Activated CD8-positive, alpha-beta T cell treated with anti-CD3 and anti-CD28 coated beads, Interleukin-2, amount 10 ng/mL, durations not matched to agents 7 days and 5 days (primary cell): ENCODE measurements around the gene TWF2. TPM values are rescaled to one million over a fixed set of nuclear protein-coding genes. Genes with fewer than 3 reads are reported as not detected.

ENCODE experiments used
- ATAC-seq: fragments of 150-1000 bp; cut with Tn5 transposase; one replicate; pipeline ENCODE4 v1.10.0; 2021; ENCODE audit warnings: moderate library complexity
- CTCF ChIA-PET: fragments of 350-600 bp; sonication (Branson Sonifier 250); formaldehyde crosslinking; loops from one replicate; lab custom pipeline; 2021; ENCODE audit warnings: antibody characterized with exemption; lab: Charles Lee
- POLR2A ChIA-PET: fragments of 350-600 bp; sonication (Branson Sonifier 250); formaldehyde crosslinking; loops from one replicate; lab custom pipeline; 2021; ENCODE audit warnings: antibody characterized with exemption; lab: Charles Lee
- DNase-seq: peaks from one replicate; pipeline ENCODE4 v3.0.0-alpha.2; 2020
- H3K27ac Mint-ChIP-seq: one replicate; pipeline ENCODE4 v1.8.0; 2021; ENCODE audit warnings: mild to moderate bottlenecking, mixed read lengths
- H3K27me3 Mint-ChIP-seq: one replicate; pipeline ENCODE4 v1.8.0; 2021; ENCODE audit warnings: low read depth, mixed read lengths
- H3K36me3 Mint-ChIP-seq: one replicate; pipeline ENCODE4 v1.8.0; 2021; ENCODE audit warnings: low read depth, mixed read lengths
- H3K4me1 Mint-ChIP-seq: one replicate; pipeline ENCODE4 v1.8.0; 2021; ENCODE audit warnings: low read depth, mixed read lengths
- H3K4me3 Mint-ChIP-seq: one replicate; pipeline ENCODE4 v1.8.0; 2021; ENCODE audit warnings: mild to moderate bottlenecking, mixed read lengths
- H3K9me3 Mint-ChIP-seq: one replicate; pipeline ENCODE4 v1.8.0; 2022; ENCODE audit warnings: mixed read lengths; ENCODE audit not compliant: insufficient read depth
- total RNA-seq, 2 experiments: library from RNA; stranded (reverse); gene quantifications; one replicate each; pipeline ENCODE4 v1.2.3, GENCODE V29; 2021

The TWF2 gene
- total RNA-seq, 2 experiments from 2014 or later: 154 to 162 TPM

GRCh38 chr3:52218454-52218853 is 20.5 kb downstream of the TWF2 start:
- Mint-ChIP-seq H3K9me3 (no peaks in the 10 kb centered on the region), H3K4me1 (peaks cover 84% of the 10 kb centered on the region), H3K4me3 (peak overlapping the region; percentile 79), H3K36me3 (peaks cover 44% of the 10 kb centered on the region), H3K27ac (peak overlapping the region; percentile 89), H3K27me3 (no peaks in the 10 kb centered on the region)
- ChIA-PET CTCF (interaction anchor here (0.8 to 9.7 kb wide), 12 partner anchors 15 to 217 kb away, joined by 3 to 176 read pairs (median 6); partner anchors contain the start of gene TWF2), POLR2A (interaction anchor here (0.6 to 7.9 kb wide), 7 partner anchors 9 to 121 kb away, joined by 3 to 53 read pairs (median 4); partner anchors contain the start of genes GLYCTK and WDR82)
- peak; percentile 57 for ATAC-seq
- DNase-seq: peak; percentile 77

- Mint-ChIP-seq H3K27ac (peak overlapping the region; percentile 89), H3K36me3 (peaks cover 42% of the 10 kb centered on the region), H3K4me3 (peak overlapping the region; percentile 79), H3K4me1 (peaks cover 80% of the 10 kb centered on the region), H3K9me3 (no peaks in the 10 kb centered on the region), H3K27me3 (no peaks in the 10 kb centered on the region)
- ATAC-seq: no peak
- no peak for DNase-seq
- CTCF ChIA-PET: interaction anchor here (0.8 to 9.7 kb wide), 11 partner anchors 16 to 216 kb away, joined by 3 to 176 read pairs (median 5); partner anchors contain the start of gene TWF2
- POLR2A ChIA-PET: interaction anchor here (0.6 to 1.5 kb wide), 5 partner anchors 9 to 121 kb away, joined by 3 to 5 read pairs (median 4); partner anchors contain the start of gene GLYCTK
Measured at GRCh38 chr3:52218026-52218425, 20.9 kb downstream of the TWF2 start.

DNA sequence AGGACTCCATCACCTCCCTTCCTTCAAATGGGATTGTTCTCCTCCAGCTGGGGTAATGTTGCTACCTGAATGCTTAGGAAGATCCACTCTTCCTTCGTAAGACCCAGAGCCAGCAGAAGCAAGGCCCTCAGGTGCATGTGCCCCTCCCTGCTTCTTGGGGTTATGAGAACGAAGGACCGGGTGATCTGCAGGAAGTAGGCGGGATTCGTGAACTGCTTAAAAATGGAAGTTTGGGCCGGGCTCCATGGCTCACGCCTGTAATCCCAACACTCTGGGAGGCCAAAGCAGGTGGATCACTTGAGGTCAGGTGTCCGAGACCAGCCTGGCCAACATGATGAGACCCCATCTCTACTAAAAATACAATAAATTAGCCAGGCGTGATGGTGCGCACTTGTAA is 21.6 kb downstream of the TWF2 start:
- ATAC-seq (no peak), DNase-seq (no peak)
- H3K27me3 Mint-ChIP-seq: no peaks in the 10 kb centered on the region
- ChIA-PET POLR2A (interaction anchor here (1.3 to 1.5 kb wide), 2 partner anchors 9 to 61 kb away, joined by 4 to 5 read pairs; partner anchors contain the start of gene WDR82), CTCF (interaction anchor here (0.7 to 9.7 kb wide), 7 partner anchors 16 to 216 kb away, joined by 3 to 176 read pairs (median 5); partner anchors contain the start of genes DUSP7 and TWF2)
- H3K4me3 Mint-ChIP-seq: peak overlapping the region; percentile 79
- peaks cover 73% of the 10 kb centered on the region for H3K4me1 Mint-ChIP-seq
- H3K27ac Mint-ChIP-seq: peak overlapping the region; percentile 89
- H3K36me3 Mint-ChIP-seq: peaks cover 42% of the 10 kb centered on the region
- H3K9me3 Mint-ChIP-seq: no peaks in the 10 kb centered on the region

DNA sequence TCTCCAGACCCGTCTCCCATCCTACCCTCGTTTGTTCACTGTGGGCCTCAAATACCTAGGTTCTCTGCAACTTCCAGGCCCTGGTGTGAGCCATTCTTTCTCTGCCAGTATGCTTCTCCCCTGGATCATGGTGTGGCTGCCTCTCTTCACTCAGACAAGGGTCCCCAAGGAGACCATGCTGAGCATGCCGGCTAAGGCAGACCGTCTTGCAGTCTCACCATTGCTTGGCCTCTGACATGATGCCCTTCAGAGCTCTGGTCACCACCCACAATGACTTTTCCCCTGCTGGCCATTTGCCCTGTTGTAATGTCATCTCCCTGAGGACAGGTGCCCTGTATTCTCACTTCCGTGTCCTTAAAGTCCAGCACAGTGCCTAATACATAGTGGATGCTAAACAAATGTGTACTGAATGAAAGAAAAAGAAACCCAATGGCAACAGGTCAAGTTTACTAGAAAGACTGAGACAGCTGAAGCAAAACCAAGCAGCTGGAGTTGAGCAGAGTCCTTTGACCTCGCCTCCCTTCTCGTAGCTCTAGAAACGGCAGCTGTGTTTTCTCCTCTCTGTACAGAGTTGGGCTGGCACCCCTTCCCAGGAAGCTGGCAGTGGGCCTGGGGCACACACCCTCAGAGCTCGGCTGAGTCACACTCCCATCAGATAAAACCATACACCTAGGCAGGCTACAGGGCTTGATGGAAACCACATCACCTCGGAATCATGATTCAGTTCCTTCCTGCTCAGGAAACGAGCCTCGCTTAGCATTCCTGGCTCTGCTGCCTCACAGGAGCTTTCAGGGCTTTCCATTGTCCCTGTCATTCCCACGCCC is 22.2 kb downstream of the TWF2 start:
- peak; percentile 50 for ATAC-seq
- Mint-ChIP-seq H3K9me3 (no peaks in the 10 kb centered on the region), H3K27me3 (no peaks in the 10 kb centered on the region), H3K36me3 (peaks cover 44% of the 10 kb centered on the region), H3K4me3 (peak overlapping the region; percentile 79), H3K4me1 (peaks cover 67% of the 10 kb centered on the region), H3K27ac (peak overlapping the region; percentile 89)
- DNase-seq: peak; percentile 51
- ChIA-PET CTCF (interaction anchor here (0.7 to 9.7 kb wide), 5 partner anchors 17 to 215 kb away, joined by 3 to 176 read pairs (median 4); partner anchors contain the start of genes DUSP7 and TWF2), POLR2A (interaction anchor here (1.3 to 1.5 kb wide), 2 partner anchors 10 to 62 kb away, joined by 4 to 5 read pairs; partner anchors contain the start of gene WDR82)

- Mint-ChIP-seq H3K4me1 (peaks cover 53% of the 10 kb centered on the region), H3K36me3 (peaks cover 56% of the 10 kb centered on the region), H3K27me3 (no peaks in the 10 kb centered on the region), H3K27ac (peak overlapping the region; percentile 69), H3K9me3 (no peaks in the 10 kb centered on the region), H3K4me3 (no peak overlapping the region)
- ChIA-PET POLR2A (no interaction called here), CTCF (interaction anchor here (1.0 to 9.4 kb wide), 3 partner anchors 19 to 124 kb away, joined by 3 to 176 read pairs (median 3); partner anchors contain the start of genes POC1A and TWF2)
- no peak for DNase-seq
- no peak for ATAC-seq
Measured at GRCh38 chr3:52215351-52215750, 23.6 kb downstream of the TWF2 start.

GRCh38 chr3:52213901-52214300 is 25.1 kb downstream of the TWF2 start:
- Mint-ChIP-seq H3K36me3 (peaks cover 68% of the 10 kb centered on the region), H3K27me3 (no peaks in the 10 kb centered on the region), H3K4me1 (peaks cover 39% of the 10 kb centered on the region), H3K4me3 (no peak overlapping the region), H3K9me3 (no peaks in the 10 kb centered on the region), H3K27ac (no peak overlapping the region)
- ATAC-seq (no peak), DNase-seq (no peak)
- ChIA-PET CTCF (no interaction called here), POLR2A (no interaction called here)

DNA sequence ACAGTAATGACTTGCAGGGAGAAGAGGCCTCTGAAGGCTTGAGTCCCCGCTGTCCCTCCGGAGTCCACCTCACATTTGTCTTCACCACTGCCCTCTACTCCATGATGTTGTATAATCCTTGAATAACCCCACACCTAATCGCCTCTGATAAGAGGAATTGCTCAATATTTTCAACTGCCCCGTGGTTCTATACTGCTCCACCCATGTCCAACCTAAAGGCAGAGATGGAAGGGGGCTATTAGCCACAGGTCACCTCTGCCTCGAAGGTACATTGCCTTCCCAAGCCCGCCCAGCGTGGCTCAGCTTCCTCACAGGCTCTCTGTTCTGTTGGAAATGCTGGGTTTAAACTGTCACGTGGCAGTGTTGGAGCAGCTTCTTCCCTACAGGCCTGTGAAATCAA is 26.0 kb downstream of the TWF2 start:
- ChIA-PET CTCF (interaction anchor here (1.4 kb wide), 1 partner anchor 126 kb away, joined by 3 read pairs; no protein-coding TSS in a partner anchor), POLR2A (no interaction called here)
- DNase-seq: no peak
- Mint-ChIP-seq H3K9me3 (no peaks in the 10 kb centered on the region), H3K4me3 (no peak overlapping the region), H3K27me3 (no peaks in the 10 kb centered on the region), H3K4me1 (peaks cover 30% of the 10 kb centered on the region), H3K27ac (no peak overlapping the region), H3K36me3 (peaks cover 77% of the 10 kb centered on the region)
- ATAC-seq: no peak

GRCh38 chr3:52211268-52211891 is 27.6 kb downstream of the TWF2 start:
- H3K4me3 Mint-ChIP-seq: no peak overlapping the region
- H3K9me3 Mint-ChIP-seq: no peaks in the 10 kb centered on the region
- H3K4me1 Mint-ChIP-seq: peaks cover 14% of the 10 kb centered on the region
- H3K36me3 Mint-ChIP-seq: peaks cover 85% of the 10 kb centered on the region
- ChIA-PET POLR2A (no interaction called here), CTCF (interaction anchor here (1.6 kb wide), 2 partner anchors 8 to 11 kb away, joined by 6 to 8 read pairs; no protein-coding TSS in a partner anchor)
- H3K27me3 Mint-ChIP-seq: no peaks in the 10 kb centered on the region
- H3K27ac Mint-ChIP-seq: no peak overlapping the region
- ATAC-seq: no peak
- no peak for DNase-seq

GRCh38 chr3:52210550-52211046 is 28.4 kb downstream of the TWF2 start:
- ChIA-PET CTCF (interaction anchor here (0.7 to 1.8 kb wide), 5 partner anchors 9 to 78 kb away, joined by 3 to 8 read pairs (median 6); no protein-coding TSS in a partner anchor), POLR2A (no interaction called here)
- no peak overlapping the region for H3K4me3 Mint-ChIP-seq
- no peaks in the 10 kb centered on the region for H3K9me3 Mint-ChIP-seq
- peaks cover 88% of the 10 kb centered on the region for H3K36me3 Mint-ChIP-seq
- ATAC-seq (no peak), DNase-seq (no peak)
- H3K27ac Mint-ChIP-seq: no peak overlapping the region
- peaks cover 11% of the 10 kb centered on the region for H3K4me1 Mint-ChIP-seq
- H3K27me3 Mint-ChIP-seq: no peaks in the 10 kb centered on the region

DNA sequence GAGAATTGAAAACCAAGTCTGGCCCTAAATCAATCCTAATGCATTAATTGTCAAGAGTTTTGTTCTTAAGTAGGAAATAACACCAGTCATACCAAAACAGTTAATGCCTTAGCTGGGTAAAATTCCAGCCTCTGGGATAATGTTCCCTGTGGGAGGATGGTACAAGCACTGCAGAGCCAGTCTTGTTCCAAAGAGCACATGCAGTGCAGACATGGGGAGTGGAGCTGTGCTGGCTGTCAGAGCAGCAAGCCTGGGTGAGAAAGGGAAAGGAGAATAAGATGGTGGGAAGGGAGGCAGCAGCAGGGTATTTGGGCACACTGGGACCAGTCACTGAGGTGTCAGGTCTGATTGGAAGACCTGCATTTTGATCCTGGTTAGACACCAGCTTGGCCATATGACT is 28.9 kb downstream of the TWF2 start:
- no peak for DNase-seq
- POLR2A ChIA-PET: no interaction called here
- H3K36me3 Mint-ChIP-seq: peaks cover 88% of the 10 kb centered on the region
- CTCF ChIA-PET: interaction anchor here (0.7 to 1.8 kb wide), 5 partner anchors 9 to 79 kb away, joined by 3 to 9 read pairs (median 6); no protein-coding TSS in a partner anchor
- no peaks in the 10 kb centered on the region for H3K9me3 Mint-ChIP-seq
- no peak overlapping the region for H3K27ac Mint-ChIP-seq
- ATAC-seq: no peak
- peaks cover 12% of the 10 kb centered on the region for H3K4me1 Mint-ChIP-seq
- no peaks in the 10 kb centered on the region for H3K27me3 Mint-ChIP-seq
- H3K4me3 Mint-ChIP-seq: no peak overlapping the region

GRCh38 chr3:52208556-52208955 is 30.4 kb downstream of the TWF2 start:
- CTCF ChIA-PET: interaction anchor here (1.4 to 1.8 kb wide), 4 partner anchors 8 to 131 kb away, joined by 4 to 9 read pairs (median 6); no protein-coding TSS in a partner anchor
- peaks cover 19% of the 10 kb centered on the region for H3K4me1 Mint-ChIP-seq
- POLR2A ChIA-PET: no interaction called here
- H3K36me3 Mint-ChIP-seq: peaks cover 89% of the 10 kb centered on the region
- no peak overlapping the region for H3K4me3 Mint-ChIP-seq
- DNase-seq (no peak), ATAC-seq (no peak)
- H3K9me3 Mint-ChIP-seq: no peaks in the 10 kb centered on the region
- no peak overlapping the region for H3K27ac Mint-ChIP-seq
- no peaks in the 10 kb centered on the region for H3K27me3 Mint-ChIP-seq
